Neural progenitor cell (in vitro differentiated cells): Measurements from ENCODE around the gene EBP. TPM values are rescaled to one million over a fixed set of nuclear protein-coding genes. Genes with fewer than 3 reads are reported as not detected.

ENCODE experiments used
- DNase-seq: peaks from one replicate; pipeline ENCODE4 v3.0.0-alpha.2; 2016; ENCODE audit warnings: low spot score
- H2AFZ ChIP-seq: fragments of 200-600 bp; sonication (generic); replicated peaks from 2 replicates; pipeline ENCODE4 v1.6.1; 2016; ENCODE audit warnings: antibody characterized with exemption
- H3F3A ChIP-seq: fragments of 200-600 bp; sonication (generic); 2 replicates; pipeline ENCODE4 v1.6.1; 2016; ENCODE audit warnings: antibody characterized with exemption, low read depth
- H3K27ac ChIP-seq: fragments of 200-600 bp; sonication (generic); 2 replicates; pipeline ENCODE4 v1.5.1; 2016; ENCODE audit warnings: mild to moderate bottlenecking
- H3K27me3 ChIP-seq: fragments of 200-600 bp; sonication (generic); 2 replicates; pipeline ENCODE4 v1.6.1; 2016; ENCODE audit warnings: mild to moderate bottlenecking, moderate library complexity
- H3K36me3 ChIP-seq: fragments of 200-600 bp; sonication (generic); 2 replicates; pipeline ENCODE4 v1.5.1; 2016
- H3K4me1 ChIP-seq: fragments of 200-600 bp; sonication (generic); 2 replicates; pipeline ENCODE4 v1.6.1; 2016; ENCODE audit warnings: mixed run types
- H3K4me2 ChIP-seq: fragments of 200-600 bp; sonication (generic); 2 replicates; pipeline ENCODE4 v1.6.1; 2016
- H3K4me3 ChIP-seq: fragments of 200-600 bp; sonication (generic); 2 replicates; pipeline ENCODE4 v1.5.1; 2016
- H3K79me2 ChIP-seq: fragments of 200-600 bp; sonication (generic); 2 replicates; pipeline ENCODE4 v1.6.1; 2016; ENCODE audit warnings: low read depth
- H3K9ac ChIP-seq: fragments of 200-600 bp; sonication (generic); 2 replicates; pipeline ENCODE4 v1.6.1; 2016
- H3K9me3 ChIP-seq: fragments of 200-600 bp; sonication (generic); 2 replicates; pipeline ENCODE4 v1.5.1; 2016; ENCODE audit warnings: low read depth
- H4K20me1 ChIP-seq: fragments of 200-600 bp; sonication (generic); 2 replicates; pipeline ENCODE4 v1.6.1; 2016; ENCODE audit warnings: low read depth
- H3K27ac Mint-ChIP-seq: 3 replicates; pipeline ENCODE4 v1.8.0; 2021; ENCODE audit warnings: mixed read lengths
- H3K27me3 Mint-ChIP-seq: 2 replicates; pipeline ENCODE4 v1.8.0; 2022; ENCODE audit warnings: low read depth, mild to moderate bottlenecking, inconsistent platforms, moderate library complexity, mixed read lengths; ENCODE audit not compliant: insufficient read depth
- H3K36me3 Mint-ChIP-seq: 3 replicates; pipeline ENCODE4 v1.8.0; 2021; ENCODE audit warnings: mixed read lengths
- H3K4me1 Mint-ChIP-seq: 3 replicates; pipeline ENCODE4 v1.8.0; 2021; ENCODE audit warnings: mixed read lengths
- H3K4me3 Mint-ChIP-seq: 3 replicates; pipeline ENCODE4 v1.8.0; 2021; ENCODE audit warnings: mild to moderate bottlenecking, moderate library complexity, mixed read lengths
- H3K9me3 Mint-ChIP-seq: 3 replicates; pipeline ENCODE4 v1.8.0; 2020; ENCODE audit warnings: mixed read lengths
- CTCF ChIP-seq: fragments of 200-600 bp; sonication (generic); IDR thresholded peaks from 2 replicates; pipeline ENCODE4 v1.5.1; 2017; ENCODE audit warnings: antibody characterized with exemption, mild to moderate bottlenecking
- EZH2 ChIP-seq: fragments of 200-600 bp; sonication (generic); IDR thresholded peaks from 2 replicates; pipeline ENCODE4 v1.6.1; 2017; ENCODE audit warnings: antibody characterized with exemption, mild to moderate bottlenecking, moderate library complexity
- EZH2phosphoT487 ChIP-seq: fragments of 200-600 bp; sonication (generic); IDR thresholded peaks from 2 replicates; pipeline ENCODE4 v1.6.1; 2017; ENCODE audit warnings: antibody characterized with exemption
- total RNA-seq: library from RNA; depleted of rRNA; stranded (reverse); fragments of >200 nt; gene quantifications from 2 replicates; pipeline ENCODE4 v1.2.3, GENCODE V29; 2015; ENCODE audit warnings: low replicate concordance

Gene EBP
- total RNA-seq, 1 donor from 2014 or later: 74.6 TPM

- H3K9me3 ChIP-seq: no peaks in the 10 kb centered on the region
- no peak overlapping the region for H2AFZ ChIP-seq
- no peak for DNase-seq
- H3K4me3 ChIP-seq: no peak overlapping the region
- peaks cover 9% of the 10 kb centered on the region for H3K9me3 Mint-ChIP-seq
- H3K27ac Mint-ChIP-seq: no peak overlapping the region
- no peaks in the 10 kb centered on the region for H3K79me2 ChIP-seq
- H3K9ac ChIP-seq: no peak overlapping the region
- no peaks in the 10 kb centered on the region for H3K36me3 ChIP-seq
- H3K4me2 ChIP-seq: no peak overlapping the region
- H3K4me1 Mint-ChIP-seq: peaks cover 4% of the 10 kb centered on the region
- H3F3A ChIP-seq: no peaks in the 10 kb centered on the region
- H3K27ac ChIP-seq: no peak overlapping the region
- no peak for TF ChIP-seq CTCF
- TF ChIP-seq EZH2phosphoT487: no peak
- no peak for TF ChIP-seq EZH2
- H3K4me1 ChIP-seq: no peaks in the 10 kb centered on the region
- H3K27me3 ChIP-seq: no peaks in the 10 kb centered on the region
- H3K27me3 Mint-ChIP-seq: peaks cover 9% of the 10 kb centered on the region
- H4K20me1 ChIP-seq: no peaks in the 10 kb centered on the region
- H3K36me3 Mint-ChIP-seq: no peaks in the 10 kb centered on the region
- no peak overlapping the region for H3K4me3 Mint-ChIP-seq
Measured at GRCh38 chrX:48497871-48498270, 23.7 kb upstream of the EBP start.

- TF ChIP-seq EZH2phosphoT487 (no peak), EZH2 (no peak)
- Mint-ChIP-seq H3K27ac (no peak overlapping the region), H3K9me3 (peaks cover 11% of the 10 kb centered on the region), H3K27me3 (peaks cover 11% of the 10 kb centered on the region), H3K4me1 (peaks cover 4% of the 10 kb centered on the region), H3K36me3 (no peaks in the 10 kb centered on the region), H3K4me3 (no peak overlapping the region)
- Histone ChIP-seq H2AFZ (no peak overlapping the region), H3F3A (no peaks in the 10 kb centered on the region), H3K27ac (no peak overlapping the region), H3K9me3 (no peaks in the 10 kb centered on the region), H3K4me3 (no peak overlapping the region), H3K36me3 (no peaks in the 10 kb centered on the region), H3K4me2 (no peak overlapping the region), H4K20me1 (no peaks in the 10 kb centered on the region), H3K4me1 (no peaks in the 10 kb centered on the region), H3K9ac (no peak overlapping the region), H3K27me3 (no peaks in the 10 kb centered on the region), H3K79me2 (no peaks in the 10 kb centered on the region)
- DNase-seq: no peak
Measured at GRCh38 chrX:48498374-48498809, 23.2 kb upstream of the EBP start.

GRCh38 chrX:48504261-48504660 is 17.3 kb upstream of the EBP start:
- Histone ChIP-seq H3K4me3 (no peak overlapping the region), H4K20me1 (no peaks in the 10 kb centered on the region), H3K9me3 (no peaks in the 10 kb centered on the region), H3K79me2 (no peaks in the 10 kb centered on the region), H3K27me3 (no peaks in the 10 kb centered on the region), H3K4me2 (no peak overlapping the region), H2AFZ (no peak overlapping the region), H3K36me3 (no peaks in the 10 kb centered on the region), H3F3A (no peaks in the 10 kb centered on the region), H3K27ac (no peak overlapping the region), H3K4me1 (peaks cover 3% of the 10 kb centered on the region), H3K9ac (no peak overlapping the region)
- TF ChIP-seq EZH2: no peak
- no peak for TF ChIP-seq CTCF
- TF ChIP-seq EZH2phosphoT487: no peak
- H3K27me3 Mint-ChIP-seq: peaks cover 13% of the 10 kb centered on the region
- H3K36me3 Mint-ChIP-seq: peaks cover 2% of the 10 kb centered on the region
- H3K27ac Mint-ChIP-seq: no peak overlapping the region
- peaks cover 9% of the 10 kb centered on the region for H3K4me1 Mint-ChIP-seq
- DNase-seq: no peak
- H3K9me3 Mint-ChIP-seq: peaks cover 6% of the 10 kb centered on the region
- no peak overlapping the region for H3K4me3 Mint-ChIP-seq

GRCh38 chrX:48505481-48505880 is 16.1 kb upstream of the EBP start:
- H2AFZ ChIP-seq: no peak overlapping the region
- no peaks in the 10 kb centered on the region for H3K36me3 ChIP-seq
- H3K9me3 Mint-ChIP-seq: peaks cover 11% of the 10 kb centered on the region
- H3K79me2 ChIP-seq: no peaks in the 10 kb centered on the region
- no peak for DNase-seq
- no peaks in the 10 kb centered on the region for H3K9me3 ChIP-seq
- no peaks in the 10 kb centered on the region for H3K27me3 ChIP-seq
- no peak overlapping the region for H3K4me3 ChIP-seq
- H3K4me3 Mint-ChIP-seq: no peak overlapping the region
- H3K4me2 ChIP-seq: no peak overlapping the region
- peaks cover 15% of the 10 kb centered on the region for H3K4me1 Mint-ChIP-seq
- no peak overlapping the region for H3K27ac ChIP-seq
- H3K36me3 Mint-ChIP-seq: peaks cover 2% of the 10 kb centered on the region
- H3K4me1 ChIP-seq: peaks cover 3% of the 10 kb centered on the region
- no peak overlapping the region for H3K9ac ChIP-seq
- H4K20me1 ChIP-seq: no peaks in the 10 kb centered on the region
- no peaks in the 10 kb centered on the region for H3F3A ChIP-seq
- peaks cover 10% of the 10 kb centered on the region for H3K27me3 Mint-ChIP-seq
- no peak overlapping the region for H3K27ac Mint-ChIP-seq
- TF ChIP-seq CTCF (no peak), EZH2phosphoT487 (no peak), EZH2 (no peak)
